ENCODE measurements around the gene FAM193A. TPM values are rescaled to one million over a fixed set of nuclear protein-coding genes. Genes with fewer than 3 reads are reported as not detected.
"Not testable (repeated sequence)": the region's sequence is repeated elsewhere in the genome, so short reads cannot be mapped to it uniquely, and the experiment has no call there.

Gene FAM193A
- polyA plus RNA-seq, 4 donors = 10.0 to 19.2 (median 12.8) TPM

DNA sequence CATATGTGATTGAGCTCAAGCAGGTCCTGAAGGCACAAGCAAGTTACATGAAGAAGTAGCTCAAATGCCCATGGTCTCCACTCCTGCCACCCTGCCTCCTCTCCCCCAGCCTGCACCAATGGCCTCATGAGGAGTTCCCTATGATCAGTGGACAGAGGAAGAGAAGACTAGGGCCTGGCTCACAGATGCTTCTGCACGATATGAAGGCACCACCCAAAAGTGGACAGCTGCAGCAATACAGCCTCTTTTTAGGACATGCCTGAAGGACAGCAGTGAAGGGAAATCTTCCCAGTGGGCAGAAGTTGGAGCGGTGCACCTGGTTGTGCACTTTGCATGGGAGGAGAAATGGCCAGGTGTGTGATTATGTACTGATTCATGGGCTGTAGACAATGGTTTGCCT lies 201.8 kb downstream of the FAM193A start:
- FAIRE-seq; H3K4me1 ChIP-seq (ENCODE audit: control insufficient read depth in 3 of 3, insufficient read depth in 2 of 3, low read depth in 1 of 3, low read length in 2 of 3): not testable (repeated sequence)
- WGBS, 3 donors = 94 to 98% (median 96%) methylated on average over 2 of the region's 2 CpGs

DNA sequence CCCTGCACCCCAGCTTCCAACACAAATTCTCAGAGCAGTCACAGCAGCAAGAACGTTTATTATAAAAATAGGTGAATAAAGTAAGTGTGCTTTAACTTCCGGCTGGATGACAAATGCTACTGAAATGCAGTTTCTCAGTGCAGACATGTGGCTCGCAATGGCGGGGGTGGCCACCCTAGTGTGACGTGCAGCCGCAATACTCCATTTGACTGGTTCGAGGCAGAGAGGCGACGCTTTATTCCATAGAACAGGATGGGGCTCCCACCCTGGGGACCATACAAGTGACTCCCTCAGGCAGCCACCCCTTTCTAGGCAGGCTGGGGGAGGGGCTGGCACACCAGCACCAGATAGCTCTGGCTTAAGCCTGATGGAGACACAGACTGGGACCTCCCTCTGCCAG lies 205.2 kb downstream of the FAM193A start:
- Histone ChIP-seq H3K4me1 (ENCODE audit: control insufficient read depth in 3 of 3, insufficient read depth in 2 of 3, low read depth in 1 of 3, low read length in 2 of 3) (peaks cover 0 to 9% (median 0%) of the 10 kb centered on the region in 3 donors), H3K9me3 (ENCODE audit: control insufficient read depth in 2 of 2, insufficient read depth in 1 of 2, low read depth in 1 of 2, low read length in 1 of 2) (no peaks in the 10 kb centered on the region), H3K36me3 (ENCODE audit: control insufficient read depth in 3 of 3, insufficient read depth in 2 of 3, low read depth in 1 of 3, low read length in 3 of 3) (peaks cover 17 to 57% (median 19%) of the 10 kb centered on the region in 3 donors), H3K4me3 (ENCODE audit: low read depth in 1 of 3, low read length in 3 of 3) (no peak overlapping the region), H3K27ac (ENCODE audit: low read depth in 1 of 3, low read length in 2 of 3) (no peak overlapping the region), H3K27me3 (ENCODE audit: control insufficient read depth in 3 of 3, insufficient read depth in 3 of 3, low read length in 3 of 3) (no peaks in the 10 kb centered on the region)
- FAIRE-seq (no peak), DNase-seq (no peak)
- WGBS, 3 donors = 87 to 92% (median 89%) methylated on average over 9 of the region's 9 CpGs

More for the DNA sequence above, 201.8 kb downstream of the FAM193A start:
- not testable (repeated sequence) for H3K9me3 ChIP-seq (ENCODE audit: control insufficient read depth in 2 of 2, insufficient read depth in 1 of 2, low read depth in 1 of 2, low read length in 1 of 2); H3K27ac ChIP-seq (ENCODE audit: low read depth in 1 of 3, low read length in 2 of 3); H3K4me3 ChIP-seq (ENCODE audit: low read depth in 1 of 3, low read length in 3 of 3); DNase-seq; H3K27me3 ChIP-seq (ENCODE audit: control insufficient read depth in 3 of 3, insufficient read depth in 3 of 3, low read length in 3 of 3)
- H3K36me3 ChIP-seq (ENCODE audit: control insufficient read depth in 3 of 3, insufficient read depth in 2 of 3, low read depth in 1 of 3, low read length in 3 of 3) = peaks cover 0 to 30% (median 7%) of the 10 kb centered on the region in 3 donors

DNA sequence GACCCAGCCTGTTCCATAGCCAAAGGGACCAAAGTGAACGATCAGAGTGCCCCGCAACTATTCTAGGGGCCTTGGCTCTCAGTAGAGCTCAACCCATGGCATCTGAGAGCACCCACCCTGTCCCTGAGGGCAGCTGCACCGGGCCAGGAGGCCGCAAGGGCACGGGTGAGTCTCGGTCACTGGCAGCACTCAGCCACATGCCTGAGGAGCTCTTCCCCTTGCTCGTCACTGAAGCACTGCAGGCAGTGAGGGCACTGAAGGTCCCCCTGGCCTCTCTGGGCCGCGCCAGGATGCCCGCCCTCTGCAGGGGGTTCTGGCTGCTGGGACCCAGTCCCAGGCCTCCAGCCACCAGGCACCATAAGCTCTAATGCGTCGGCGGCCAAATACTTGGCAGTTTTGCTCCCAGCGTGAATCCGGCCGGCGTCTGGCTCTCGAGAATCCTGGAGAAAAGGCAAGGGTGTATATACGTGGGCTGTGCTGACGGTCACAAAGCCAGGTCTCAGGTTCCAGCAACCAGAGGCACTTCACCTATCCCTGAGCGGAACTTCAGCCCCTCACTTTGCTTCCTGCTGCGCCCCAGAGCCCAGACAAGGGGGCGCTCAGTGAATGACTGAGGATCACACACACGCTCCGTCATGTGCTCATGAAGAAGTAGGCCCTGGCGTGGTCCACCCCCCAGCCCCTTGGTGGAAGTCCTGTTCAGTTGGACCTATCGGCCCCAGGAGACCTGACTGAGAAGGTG lies 205.8 kb downstream of the FAM193A start:
- Histone ChIP-seq H3K9me3 (ENCODE audit: control insufficient read depth in 2 of 2, insufficient read depth in 1 of 2, low read depth in 1 of 2, low read length in 1 of 2) (no peaks in the 10 kb centered on the region), H3K27ac (ENCODE audit: low read depth in 1 of 3, low read length in 2 of 3) (no peak overlapping the region), H3K4me1 (ENCODE audit: control insufficient read depth in 3 of 3, insufficient read depth in 2 of 3, low read depth in 1 of 3, low read length in 2 of 3) (peaks cover 0 to 9% (median 0%) of the 10 kb centered on the region in 3 donors), H3K27me3 (ENCODE audit: control insufficient read depth in 3 of 3, insufficient read depth in 3 of 3, low read length in 3 of 3) (no peaks in the 10 kb centered on the region), H3K4me3 (ENCODE audit: low read depth in 1 of 3, low read length in 3 of 3) (no peak overlapping the region), H3K36me3 (ENCODE audit: control insufficient read depth in 3 of 3, insufficient read depth in 2 of 3, low read depth in 1 of 3, low read length in 3 of 3) (peaks cover 17 to 63% (median 25%) of the 10 kb centered on the region in 3 donors)
- FAIRE-seq (no peak), DNase-seq (no peak)
- WGBS, 3 donors = 92 to 96% (median 94%) methylated on average over 26 to 27 of the region's 27 CpGs

DNA sequence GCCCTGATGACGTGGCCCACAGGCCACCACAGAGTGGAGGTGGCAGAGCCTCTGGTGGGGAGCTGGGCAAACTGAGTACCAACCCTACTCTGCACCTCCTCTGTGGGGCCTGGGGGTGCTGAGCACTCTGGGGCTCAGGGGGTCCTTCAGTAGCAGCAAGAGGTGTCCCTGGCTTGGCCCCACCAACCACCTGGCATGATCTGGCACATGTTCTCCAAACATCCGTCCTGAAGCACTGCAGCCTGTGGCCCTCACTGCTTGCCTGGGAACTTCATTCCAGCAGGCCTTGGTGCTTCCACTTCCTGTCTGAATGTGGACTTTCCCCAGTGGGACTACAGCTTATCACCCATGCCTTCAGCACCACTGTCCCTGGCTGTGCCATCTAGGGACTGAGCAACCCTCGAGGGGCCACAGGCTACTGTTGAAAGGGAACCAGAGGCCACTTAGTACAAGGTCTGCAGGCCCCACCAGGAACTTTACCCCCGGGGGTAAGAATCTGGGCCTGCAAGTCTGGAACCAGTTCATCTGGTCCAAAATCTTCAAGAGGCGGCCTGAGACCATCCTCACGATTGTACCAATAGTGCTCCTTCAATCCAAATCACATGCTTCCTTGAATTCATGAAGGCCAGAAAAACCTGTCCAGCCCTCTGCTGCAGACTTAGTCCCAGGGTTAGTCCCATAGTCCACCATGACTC lies 206.5 kb downstream of the FAM193A start:
- WGBS, 3 donors = 63 to 77% (median 77%) methylated on average over 6 of the region's 6 CpGs
- no peaks in the 10 kb centered on the region for H3K27me3 ChIP-seq (ENCODE audit: control insufficient read depth in 3 of 3, insufficient read depth in 3 of 3, low read length in 3 of 3)
- H3K4me3 ChIP-seq (ENCODE audit: low read depth in 1 of 3, low read length in 3 of 3) = no peak overlapping the region
- no peak overlapping the region for H3K27ac ChIP-seq (ENCODE audit: low read depth in 1 of 3, low read length in 2 of 3)
- H3K36me3 ChIP-seq (ENCODE audit: control insufficient read depth in 3 of 3, insufficient read depth in 2 of 3, low read depth in 1 of 3, low read length in 3 of 3) = peaks cover 17 to 68% (median 27%) of the 10 kb centered on the region in 3 donors
- DNase-seq (peak; percentile 35 to 49), FAIRE-seq (no peak)
- H3K4me1 ChIP-seq (ENCODE audit: control insufficient read depth in 3 of 3, insufficient read depth in 2 of 3, low read depth in 1 of 3, low read length in 2 of 3) = peaks cover 0 to 9% (median 0%) of the 10 kb centered on the region in 3 donors
- no peaks in the 10 kb centered on the region for H3K9me3 ChIP-seq (ENCODE audit: control insufficient read depth in 2 of 2, insufficient read depth in 1 of 2, low read depth in 1 of 2, low read length in 1 of 2)

DNA sequence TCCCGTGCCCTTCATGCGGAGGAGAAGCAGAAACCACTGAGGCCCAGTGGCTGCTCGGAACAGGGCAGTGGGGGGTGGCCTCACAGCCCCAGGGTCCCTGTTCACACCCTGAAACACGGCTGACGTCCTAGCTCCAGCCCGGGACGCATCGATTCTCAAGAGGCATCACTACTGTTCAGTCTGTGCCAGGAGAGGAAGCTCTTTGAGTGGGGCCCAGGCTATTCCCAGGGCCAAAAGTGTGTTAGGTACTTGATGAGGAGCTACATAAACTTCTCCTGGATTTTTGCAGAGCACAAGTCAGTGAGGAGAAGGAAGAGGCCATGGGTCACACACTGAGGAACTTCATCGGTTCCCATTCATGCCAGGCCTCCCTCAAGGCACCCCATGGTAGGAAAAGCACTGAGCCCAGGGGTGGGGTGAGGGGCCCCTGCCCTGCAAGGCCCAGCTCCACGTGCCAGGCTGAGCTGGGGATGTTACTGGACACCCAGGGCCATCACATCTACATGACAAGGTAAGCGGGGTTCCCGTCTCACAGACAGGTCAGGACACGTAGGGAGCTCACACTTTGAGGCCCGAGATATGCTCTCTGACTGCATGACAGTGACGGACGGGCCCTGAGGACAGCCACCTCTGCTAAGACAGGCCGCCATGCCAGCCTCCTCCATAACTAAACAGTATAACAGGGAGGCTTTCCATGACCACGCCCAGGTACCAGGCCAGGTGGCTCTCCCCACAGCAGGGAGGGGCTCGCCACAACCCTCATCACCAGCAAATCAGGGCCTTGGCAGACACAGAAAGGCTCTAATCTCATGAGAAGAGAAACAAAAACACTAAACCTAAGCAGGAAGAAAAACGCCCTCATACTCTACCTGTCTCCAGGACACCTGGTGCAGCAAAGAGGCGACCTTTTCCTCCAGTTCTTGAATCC lies 207.3 kb downstream of the FAM193A start:
- Histone ChIP-seq H3K27ac (ENCODE audit: low read depth in 1 of 3, low read length in 2 of 3) (no peak overlapping the region), H3K27me3 (ENCODE audit: control insufficient read depth in 3 of 3, insufficient read depth in 3 of 3, low read length in 3 of 3) (no peaks in the 10 kb centered on the region), H3K4me3 (ENCODE audit: low read depth in 1 of 3, low read length in 3 of 3) (no peak overlapping the region), H3K36me3 (ENCODE audit: control insufficient read depth in 3 of 3, insufficient read depth in 2 of 3, low read depth in 1 of 3, low read length in 3 of 3) (peaks cover 17 to 68% (median 27%) of the 10 kb centered on the region in 3 donors), H3K9me3 (ENCODE audit: control insufficient read depth in 2 of 2, insufficient read depth in 1 of 2, low read depth in 1 of 2, low read length in 1 of 2) (no peaks in the 10 kb centered on the region), H3K4me1 (ENCODE audit: control insufficient read depth in 3 of 3, insufficient read depth in 2 of 3, low read depth in 1 of 3, low read length in 2 of 3) (peaks cover 0 to 9% (median 0%) of the 10 kb centered on the region in 3 donors)
- no peak for FAIRE-seq
- 62 to 84% (median 80%) methylated on average over 21 of the region's 21 CpGs for WGBS, 3 donors
- DNase-seq = peak in 1 of 2 donors; percentile 61

DNA sequence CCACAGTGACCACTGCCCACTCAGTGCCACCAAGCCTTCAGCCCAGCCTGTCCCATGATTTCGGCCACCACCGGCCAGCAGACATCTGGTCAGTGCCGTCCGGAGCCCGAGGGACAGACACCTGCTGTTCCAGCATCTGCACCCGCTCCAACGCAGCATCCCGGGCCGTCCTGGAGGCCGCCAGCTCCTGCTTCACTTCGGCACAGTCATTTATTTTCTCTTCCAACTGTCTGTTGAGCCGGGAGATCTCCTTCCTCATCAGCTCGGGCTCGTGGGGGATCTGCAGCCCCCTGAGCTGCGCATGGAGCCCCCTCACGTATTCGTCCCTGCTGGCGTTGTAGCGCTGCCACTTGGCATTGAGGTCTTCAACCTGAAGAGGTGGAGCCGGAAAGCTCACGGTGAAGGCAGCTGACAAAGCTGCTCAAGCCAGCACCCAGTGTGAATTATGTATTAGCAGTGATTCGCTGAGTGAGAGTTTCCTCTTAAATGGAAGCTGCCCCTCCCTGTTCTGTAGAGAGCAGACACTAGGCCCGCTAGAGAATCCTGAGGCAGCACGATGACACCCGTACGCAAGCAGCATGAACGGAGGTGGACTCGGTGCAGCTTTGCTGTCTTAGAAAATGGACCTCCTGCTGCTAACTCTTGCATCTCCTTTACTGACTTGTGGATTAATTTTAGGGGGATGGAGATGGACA lies 208.3 kb downstream of the FAM193A start:
- Histone ChIP-seq H3K27ac (ENCODE audit: low read depth in 1 of 3, low read length in 2 of 3) (no peak overlapping the region), H3K9me3 (ENCODE audit: control insufficient read depth in 2 of 2, insufficient read depth in 1 of 2, low read depth in 1 of 2, low read length in 1 of 2) (no peaks in the 10 kb centered on the region), H3K4me1 (ENCODE audit: control insufficient read depth in 3 of 3, insufficient read depth in 2 of 3, low read depth in 1 of 3, low read length in 2 of 3) (peaks cover 0 to 9% (median 0%) of the 10 kb centered on the region in 3 donors), H3K36me3 (ENCODE audit: control insufficient read depth in 3 of 3, insufficient read depth in 2 of 3, low read depth in 1 of 3, low read length in 3 of 3) (peaks cover 17 to 68% (median 27%) of the 10 kb centered on the region in 3 donors), H3K4me3 (ENCODE audit: low read depth in 1 of 3, low read length in 3 of 3) (no peak overlapping the region), H3K27me3 (ENCODE audit: control insufficient read depth in 3 of 3, insufficient read depth in 3 of 3, low read length in 3 of 3) (no peaks in the 10 kb centered on the region)
- WGBS, 3 donors = 90 to 93% (median 91%) methylated on average over 28 of the region's 28 CpGs
- FAIRE-seq (no peak), DNase-seq (no peak)

DNA sequence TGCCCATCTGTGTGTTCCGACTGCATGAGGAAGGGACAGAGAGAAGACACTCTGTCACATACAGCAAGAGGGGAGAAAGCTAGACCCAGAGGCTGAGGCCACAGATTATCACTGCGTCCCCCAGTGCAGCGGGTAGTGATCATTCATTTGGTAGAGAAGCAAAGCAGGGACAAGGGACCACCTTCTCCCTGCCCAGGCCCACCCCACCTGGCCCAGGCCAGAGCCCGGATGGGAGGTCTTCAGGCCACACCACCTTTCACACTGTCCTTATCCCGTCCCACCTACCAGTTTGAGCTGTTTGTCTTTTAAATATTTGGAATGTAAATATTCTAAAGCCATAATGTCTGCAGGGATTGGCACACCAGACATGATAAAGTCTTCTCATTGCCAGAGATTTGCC lies 209.1 kb downstream of the FAM193A start:
- H3K4me1 ChIP-seq (ENCODE audit: control insufficient read depth in 3 of 3, insufficient read depth in 2 of 3, low read depth in 1 of 3, low read length in 2 of 3) = peaks cover 0 to 9% (median 0%) of the 10 kb centered on the region in 3 donors
- H3K36me3 ChIP-seq (ENCODE audit: control insufficient read depth in 3 of 3, insufficient read depth in 2 of 3, low read depth in 1 of 3, low read length in 3 of 3) = peaks cover 17 to 71% (median 27%) of the 10 kb centered on the region in 3 donors
- FAIRE-seq (no peak), DNase-seq (no peak)
- no peak overlapping the region for H3K4me3 ChIP-seq (ENCODE audit: low read depth in 1 of 3, low read length in 3 of 3)
- H3K9me3 ChIP-seq (ENCODE audit: control insufficient read depth in 2 of 2, insufficient read depth in 1 of 2, low read depth in 1 of 2, low read length in 1 of 2) = no peaks in the 10 kb centered on the region
- 89 to 94% (median 93%) methylated on average over 5 of the region's 5 CpGs for WGBS, 3 donors
- peak overlapping the region in 1 of 3 donors; percentile 77 for H3K27ac ChIP-seq (ENCODE audit: low read depth in 1 of 3, low read length in 2 of 3)
- no peaks in the 10 kb centered on the region for H3K27me3 ChIP-seq (ENCODE audit: control insufficient read depth in 3 of 3, insufficient read depth in 3 of 3, low read length in 3 of 3)
